Stimulated activated CD8-positive, alpha-beta memory T cell treated with anti-CD3 and anti-CD28 coated beads, Interleukin-12 subunit alpha, Interleukin-12 subunit beta, amount 100 ng/mL, for 4 hours (primary cell): ENCODE results near the gene ZNF263.
"Not testable (repeated sequence)": the region's sequence is repeated elsewhere in the genome, so short reads cannot be mapped to it uniquely, and the experiment has no call there.

Source experiments
- DNase-seq: peaks from one replicate; pipeline ENCODE4 v3.0.0-alpha.2; 2020; ENCODE audit warnings: low read depth

The ZNF263 gene

GRCh38 chr16:3268294-3268693, 15.0 kb upstream of the ZNF263 start:
- DNase-seq, result no peak

GRCh38 chr16:3270718-3271117, 12.6 kb upstream of the ZNF263 start:
- not testable (repeated sequence) for DNase-seq

DNA sequence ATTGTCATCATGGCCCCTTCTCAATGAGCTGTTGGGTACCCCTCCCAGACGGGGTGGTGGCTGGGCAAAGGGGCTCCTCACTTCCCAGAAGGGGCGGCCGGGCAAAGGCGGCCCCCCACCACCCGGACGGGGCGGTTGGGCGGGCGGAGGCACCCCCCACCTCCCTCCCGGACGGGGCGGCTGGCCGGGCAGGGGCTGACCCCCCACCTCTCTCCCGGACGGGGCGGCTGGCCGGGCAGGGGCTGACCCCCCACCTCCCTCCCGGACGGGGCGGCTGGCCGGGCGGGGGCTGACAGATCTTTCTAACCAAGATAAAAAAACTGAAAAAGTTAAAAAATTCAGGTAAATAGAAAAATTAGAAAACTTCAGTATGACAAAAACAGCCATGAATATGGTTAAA, 12.0 kb upstream of the ZNF263 start:
- DNase-seq, result not testable (repeated sequence)

GRCh38 chr16:3274490-3274889, 8.8 kb upstream of the ZNF263 start:
- DNase-seq, result no peak

GRCh38 chr16:3274947-3275346, 8.3 kb upstream of the ZNF263 start:
- no peak for DNase-seq

DNA sequence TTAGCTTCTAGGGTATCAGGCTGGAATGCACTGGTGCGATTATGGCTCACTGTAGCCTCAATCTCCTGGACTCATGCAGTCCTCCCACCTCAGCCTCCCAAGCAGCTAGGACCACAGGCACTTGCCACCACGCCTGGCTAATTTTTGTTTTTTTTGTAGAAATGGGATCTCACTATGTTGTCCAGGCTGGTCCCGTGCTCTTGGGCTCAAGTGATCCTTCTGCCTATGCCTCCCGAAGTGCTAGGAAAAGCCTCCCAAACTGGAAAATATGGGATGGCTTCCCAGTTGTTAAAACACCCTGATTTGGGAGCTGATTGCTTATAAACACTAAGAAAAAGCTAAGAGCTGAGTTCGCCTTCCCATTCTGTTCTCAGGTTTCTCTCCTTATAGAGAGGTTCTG, 6.6 kb upstream of the ZNF263 start:
- no peak for DNase-seq

DNA sequence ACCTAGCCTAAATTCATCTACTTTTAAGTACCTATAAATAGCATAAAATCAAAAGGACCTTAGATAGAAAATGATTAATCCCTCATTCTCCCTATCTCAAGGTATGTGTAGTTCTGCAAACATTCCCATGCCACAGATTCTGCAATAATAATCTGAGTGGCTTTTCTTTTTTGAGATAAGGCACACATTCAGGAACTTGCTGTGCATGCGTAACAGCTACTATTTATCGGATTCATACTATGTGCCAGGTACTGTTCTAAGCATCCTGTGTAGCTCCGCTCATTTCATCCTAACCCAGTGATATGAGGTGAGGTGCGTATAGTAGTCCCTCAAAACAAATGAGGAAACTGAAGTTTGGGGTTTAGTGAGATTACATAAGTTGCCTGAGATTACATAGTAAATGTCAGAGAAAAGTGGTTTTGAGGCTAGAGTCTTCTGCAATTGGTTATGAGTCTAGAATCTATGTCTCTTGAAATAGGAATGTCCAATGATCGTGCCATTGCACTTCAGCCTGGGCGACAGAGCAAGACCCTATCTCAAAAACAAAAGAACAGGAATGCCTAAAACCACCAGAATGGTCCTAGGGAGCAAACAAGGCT, 2.0 kb upstream of the ZNF263 start:
- DNase-seq, result no peak

DNA sequence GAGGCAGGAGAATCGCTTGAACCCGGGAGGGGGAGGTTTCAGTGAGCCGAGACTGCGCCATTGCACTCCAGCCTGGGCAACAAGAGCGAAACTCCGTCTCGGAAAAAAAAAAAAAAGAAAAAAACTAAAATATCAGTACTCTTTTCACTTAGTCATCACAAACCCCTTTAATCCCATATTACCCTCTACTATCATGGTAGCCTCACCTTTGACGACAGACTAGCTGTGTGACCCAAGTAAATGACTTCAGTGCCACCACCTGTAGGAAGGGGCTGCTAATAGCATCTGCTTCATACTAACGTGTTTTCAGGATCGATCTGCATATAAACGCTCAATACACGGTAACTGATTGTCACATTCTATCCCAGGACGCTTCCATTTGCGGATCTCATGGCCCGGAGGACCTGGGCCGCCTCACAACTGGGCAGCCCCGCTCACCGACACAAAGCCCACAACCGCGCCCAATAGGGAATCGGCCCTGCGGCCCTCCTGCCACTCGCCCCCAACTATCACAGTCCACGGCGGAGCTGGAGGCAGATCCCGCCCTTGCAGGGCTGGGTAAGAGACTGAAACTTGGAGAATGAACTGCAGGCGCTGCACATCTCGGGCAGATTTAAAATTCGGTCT, 1.1 kb upstream of the ZNF263 start:
- DNase-seq, result no peak

- no peak for DNase-seq
Measured at GRCh38 chr16:3283543-3284447, 504 bp downstream of the ZNF263 start.

DNA sequence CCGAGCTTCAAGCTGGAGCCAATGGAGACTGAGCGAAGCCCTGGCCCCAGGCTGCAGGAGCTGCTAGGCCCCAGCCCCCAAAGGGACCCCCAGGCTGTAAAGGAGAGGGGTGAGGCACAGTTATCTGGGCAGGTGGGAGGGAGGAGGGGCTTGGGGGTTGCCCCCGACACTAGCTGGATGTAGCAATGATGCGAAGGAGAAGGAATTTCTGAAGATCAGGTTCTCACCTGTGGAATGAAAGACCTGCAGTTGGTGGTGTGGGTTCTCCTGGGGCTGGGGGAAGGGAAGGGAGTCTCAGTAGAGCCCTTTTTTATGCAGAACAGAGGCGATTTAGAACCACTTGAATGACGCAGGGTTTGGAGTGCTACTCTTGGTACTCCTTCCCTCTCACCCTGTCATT, 1.8 kb downstream of the ZNF263 start:
- DNase-seq, result no peak

GRCh38 chr16:3289998-3290673, 6.8 kb downstream of the ZNF263 start:
- DNase-seq, result no peak

DNA sequence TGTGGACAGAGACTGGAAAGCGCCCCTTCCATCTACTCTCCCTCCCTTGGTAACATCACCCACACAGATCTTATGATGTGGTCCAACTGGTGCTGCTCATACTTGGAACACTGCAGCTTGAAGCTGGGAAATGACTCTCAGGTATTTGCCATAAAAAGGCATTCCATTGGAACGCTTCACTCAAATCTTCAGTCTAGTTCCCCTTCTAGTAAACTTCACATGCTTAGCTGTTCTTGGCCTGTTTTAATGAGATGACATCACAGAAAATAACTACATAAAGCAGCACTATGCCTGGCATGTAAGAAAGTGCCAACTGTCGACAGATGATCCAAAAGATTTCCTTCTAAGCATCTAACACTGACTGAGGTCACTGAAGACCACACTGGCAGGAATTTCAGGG, 9.3 kb downstream of the ZNF263 start:
- no peak for DNase-seq

- DNase-seq, result no peak
Measured at GRCh38 chr16:3295209-3295608, 11.9 kb downstream of the ZNF263 start.

- no peak for DNase-seq
Measured at GRCh38 chr16:3295783-3296182, 12.5 kb downstream of the ZNF263 start.

DNA sequence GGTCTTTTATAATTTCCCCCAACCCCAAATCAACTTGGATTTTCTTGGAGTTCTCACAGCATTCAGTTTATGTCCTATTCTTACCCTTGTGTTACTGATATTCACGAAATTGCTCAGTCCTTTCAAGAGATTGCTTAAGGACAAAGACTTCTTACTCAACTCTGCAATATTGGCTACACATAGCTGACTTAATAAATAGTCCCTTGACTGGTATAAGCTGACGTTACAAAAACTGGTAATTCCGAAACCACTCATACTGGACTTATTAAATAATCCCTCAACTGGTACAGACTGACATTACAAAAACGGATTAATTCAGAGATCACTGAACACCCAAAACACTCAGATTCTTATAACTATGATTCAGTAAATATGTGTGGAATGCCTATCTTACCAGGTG, 21.1 kb downstream of the ZNF263 start:
- DNase-seq, result no peak

DNA sequence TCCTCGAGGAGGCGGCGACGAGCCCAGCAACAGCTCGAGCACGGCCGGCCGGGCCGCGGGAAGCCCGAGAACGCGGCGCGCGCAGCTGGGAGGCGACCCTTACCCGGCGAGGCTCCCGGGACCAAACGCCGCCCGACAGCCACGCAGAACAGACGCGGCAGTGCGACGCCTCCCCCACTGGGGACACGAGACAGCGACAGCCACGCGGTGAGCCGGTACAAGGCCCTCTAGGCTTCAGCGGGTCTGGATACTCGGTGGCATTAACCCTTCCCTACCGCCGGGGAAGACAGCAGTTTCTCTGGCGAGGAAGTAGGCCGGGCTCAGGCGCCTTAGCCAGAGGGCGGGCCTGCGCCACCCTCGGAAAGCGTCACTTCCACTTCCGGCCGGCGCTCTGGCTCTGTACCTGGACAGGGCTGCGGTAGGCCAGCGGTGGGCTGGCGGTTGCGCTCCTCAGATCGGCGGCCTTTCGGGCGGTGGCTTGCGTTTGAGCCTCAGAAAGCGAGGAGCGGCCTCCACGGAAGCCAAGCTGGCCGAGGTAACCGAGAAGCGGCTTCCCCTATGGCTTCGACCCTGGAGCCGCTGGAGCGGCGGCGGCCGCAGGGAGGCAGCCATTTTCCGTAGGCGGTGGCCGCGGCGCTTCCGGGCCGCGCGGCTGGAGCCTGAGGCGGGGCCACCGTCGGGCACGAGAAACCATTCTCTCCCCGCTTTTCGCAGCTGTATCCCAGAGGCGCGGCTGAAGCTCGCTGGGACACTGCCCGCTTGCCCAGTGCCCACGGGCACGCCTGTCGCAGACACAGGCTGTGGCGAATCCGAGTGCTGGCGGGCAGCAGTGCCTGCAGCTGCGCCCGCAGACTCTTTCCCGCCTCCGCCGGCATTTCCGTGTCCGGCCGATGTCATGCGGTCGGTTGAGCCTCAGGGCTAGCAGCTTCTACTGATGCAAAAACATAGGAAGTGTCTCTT, 22.1 kb downstream of the ZNF263 start, which contains the start of the genes TIGD7 and ZNF75A:
Gene TIGD7 (minus strand): TSS at position 322 of the 960 bp plus-strand sequence. CDS start 4,816 bp downstream, outside the sequence.
Gene ZNF75A (plus strand): TSS at position 389 of the 960 bp plus-strand sequence. CDS start 2,932 bp downstream, outside the sequence.
- peak; percentile 74 for DNase-seq

- no peak for DNase-seq
Measured at GRCh38 chr16:3306078-3306477, 22.8 kb downstream of the ZNF263 start.

GRCh38 chr16:3311496-3311895, 28.2 kb downstream of the ZNF263 start:
- DNase-seq, result no peak

GRCh38 chr16:3317315-3317999, 34.2 kb downstream of the ZNF263 start:
- DNase-seq, result no peak

DNA sequence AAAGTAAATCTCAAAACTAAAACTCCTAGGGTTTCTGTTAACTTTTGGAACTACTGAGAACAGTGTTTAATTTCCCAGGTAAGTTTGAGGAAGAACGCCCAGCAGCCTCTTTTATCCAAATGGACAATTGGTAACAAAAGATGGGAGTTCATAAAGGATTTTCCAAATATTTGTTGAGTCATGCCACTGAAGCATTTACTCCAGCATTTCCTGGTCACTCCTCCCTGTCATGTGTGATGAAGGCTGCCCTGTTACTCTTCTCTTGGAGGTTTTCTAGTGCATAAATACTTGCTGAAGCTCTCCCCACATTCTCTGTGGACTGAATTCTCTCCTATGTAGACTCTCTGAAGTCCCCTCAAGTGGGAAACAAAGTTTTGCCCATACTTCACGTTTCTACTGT, 38.5 kb downstream of the ZNF263 start:
- DNase-seq, result no peak
